Prostate gland (tissue), 2 donors: ENCODE results near the gene KRT85. TPM values are rescaled to one million over a fixed set of nuclear protein-coding genes. Genes with fewer than 3 reads are reported as not detected.
"Not testable (repeated sequence)": the region's sequence is repeated elsewhere in the genome, so short reads cannot be mapped to it uniquely, and the experiment has no call there.

Source experiments
- DNase-seq: peaks from one replicate; pipeline ENCODE4 v3.0.0-alpha.2; 2019; ENCODE audit warnings: low spot score
- H3K27ac ChIP-seq, 2 donors: fragments of 200-600 bp; sonication (generic); 2 replicates each; pipeline ENCODE4 v1.5.1; 2017 to 2019
- H3K27me3 ChIP-seq: fragments of 200-600 bp; sonication (generic); replicated peaks from 2 replicates; pipeline ENCODE4 v1.5.1; 2019; ENCODE audit not compliant: insufficient read depth
- H3K36me3 ChIP-seq, 2 donors: fragments of 200-600 bp; sonication (generic); 1 replicate in 1 of 2; 2 replicates in 1 of 2; pipeline versions ENCODE4 v1.5.1 to v1.8.1; 2017 to 2019
- H3K4me1 ChIP-seq: fragments of 200-600 bp; sonication (generic); replicated peaks from 2 replicates; pipeline ENCODE4 v1.5.1; 2019
- H3K4me3 ChIP-seq, 2 donors: fragments of 200-600 bp; sonication (generic); 2 replicates each; pipeline ENCODE4 v1.5.1; 2017 to 2019
- H3K9me3 ChIP-seq: fragments of 200-600 bp; sonication (generic); 2 replicates; pipeline ENCODE4 v1.5.1; 2017
- POLR2A ChIP-seq: fragments of 450-650 bp; IDR thresholded peaks from one replicate; pipeline ENCODE4 v1.6.1; 2016; ENCODE audit warnings: antibody characterized with exemption, mild to moderate bottlenecking
- POLR2AphosphoS5 ChIP-seq: sonication (generic); formaldehyde crosslinking; IDR thresholded peaks from one replicate; pipeline ENCODE4 v1.6.1; 2017; ENCODE audit warnings: antibody characterized with exemption
- WGBS: methylation state at CpG from one replicate; pipeline ENCODE4 v1.1.5; 2018; 5-methylcytosine and 5-hydroxymethylcytosine counted together
- intact Hi-C: fragments of 100-400 bp; cut with DNase I; formaldehyde crosslinking; loops from one replicate; pipeline ENCODE4 v1.14.2; 2022
- total RNA-seq, 2 donors: library from RNA; depleted of rRNA; stranded (reverse); fragments of >200 nt; gene quantifications; one replicate each; pipeline ENCODE4 v1.1.0, GENCODE V29; 2016
- TF ChIP-seq, protein P1 (sequence below), 4 experiments: fragments of 200-600 bp in 2 of 4; fragments of 450-650 bp in 2 of 4; sonication (generic) in 2 of 4; IDR thresholded peaks; 1 replicate in 3 of 4; 2 replicates in 1 of 4; pipeline ENCODE4 v1.5.1; 2016 to 2019; ENCODE audit warnings: antibody characterized with exemption in 4 of 4, mild to moderate bottlenecking in 2 of 4, moderate library complexity in 2 of 4

The KRT85 gene
- total RNA-seq, 2 donors from 2014 or later = not detected

DNA sequence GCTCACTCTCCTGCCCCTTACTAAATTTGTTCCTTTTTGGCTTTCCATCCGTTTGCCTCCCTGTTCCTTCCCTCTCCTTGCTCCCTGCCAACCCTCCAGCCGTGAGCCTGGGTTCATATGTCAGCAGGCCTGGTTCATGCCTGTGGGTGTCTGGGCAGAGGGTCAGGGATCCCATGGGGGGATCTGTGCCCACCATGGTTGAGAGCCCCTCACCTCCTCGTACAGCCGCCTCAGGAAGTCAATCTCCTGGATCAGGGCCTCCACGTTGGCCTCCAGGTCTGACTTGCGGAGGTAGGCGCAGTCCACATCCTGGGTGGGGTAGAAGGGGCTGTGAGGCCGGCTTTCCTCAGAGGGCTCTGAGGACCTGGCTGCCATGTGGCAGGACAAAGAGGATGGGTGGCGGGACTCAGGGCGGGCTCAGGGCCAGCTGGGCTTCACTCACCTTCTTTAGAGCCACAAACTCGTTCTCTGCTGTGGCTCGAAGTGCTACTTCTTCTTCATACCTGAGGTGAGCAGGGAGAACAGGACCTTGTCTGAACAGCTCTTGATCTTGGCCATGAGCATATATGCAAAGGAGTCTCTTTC is 49.7 kb downstream of the KRT85 start:
- intact Hi-C loops = no loop called here
- no peak overlapping the region for H3K4me3 ChIP-seq
- 86% methylated on average over 9 of the region's 12 CpGs for WGBS
- H3K9me3 ChIP-seq = no peaks in the 10 kb centered on the region
- DNase-seq = no peak
- TF ChIP-seq POLR2AphosphoS5 (no peak), POLR2A (no peak)
- TF ChIP-seq, protein P1, sequence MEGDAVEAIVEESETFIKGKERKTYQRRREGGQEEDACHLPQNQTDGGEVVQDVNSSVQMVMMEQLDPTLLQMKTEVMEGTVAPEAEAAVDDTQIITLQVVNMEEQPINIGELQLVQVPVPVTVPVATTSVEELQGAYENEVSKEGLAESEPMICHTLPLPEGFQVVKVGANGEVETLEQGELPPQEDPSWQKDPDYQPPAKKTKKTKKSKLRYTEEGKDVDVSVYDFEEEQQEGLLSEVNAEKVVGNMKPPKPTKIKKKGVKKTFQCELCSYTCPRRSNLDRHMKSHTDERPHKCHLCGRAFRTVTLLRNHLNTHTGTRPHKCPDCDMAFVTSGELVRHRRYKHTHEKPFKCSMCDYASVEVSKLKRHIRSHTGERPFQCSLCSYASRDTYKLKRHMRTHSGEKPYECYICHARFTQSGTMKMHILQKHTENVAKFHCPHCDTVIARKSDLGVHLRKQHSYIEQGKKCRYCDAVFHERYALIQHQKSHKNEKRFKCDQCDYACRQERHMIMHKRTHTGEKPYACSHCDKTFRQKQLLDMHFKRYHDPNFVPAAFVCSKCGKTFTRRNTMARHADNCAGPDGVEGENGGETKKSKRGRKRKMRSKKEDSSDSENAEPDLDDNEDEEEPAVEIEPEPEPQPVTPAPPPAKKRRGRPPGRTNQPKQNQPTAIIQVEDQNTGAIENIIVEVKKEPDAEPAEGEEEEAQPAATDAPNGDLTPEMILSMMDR (IDR thresholded peaks at IDR 0.05) = no peak
- H3K27me3 ChIP-seq = no peaks in the 10 kb centered on the region
- H3K27ac ChIP-seq = no peak overlapping the region
- no peaks in the 10 kb centered on the region for H3K4me1 ChIP-seq
- H3K36me3 ChIP-seq = no peaks in the 10 kb centered on the region

DNA sequence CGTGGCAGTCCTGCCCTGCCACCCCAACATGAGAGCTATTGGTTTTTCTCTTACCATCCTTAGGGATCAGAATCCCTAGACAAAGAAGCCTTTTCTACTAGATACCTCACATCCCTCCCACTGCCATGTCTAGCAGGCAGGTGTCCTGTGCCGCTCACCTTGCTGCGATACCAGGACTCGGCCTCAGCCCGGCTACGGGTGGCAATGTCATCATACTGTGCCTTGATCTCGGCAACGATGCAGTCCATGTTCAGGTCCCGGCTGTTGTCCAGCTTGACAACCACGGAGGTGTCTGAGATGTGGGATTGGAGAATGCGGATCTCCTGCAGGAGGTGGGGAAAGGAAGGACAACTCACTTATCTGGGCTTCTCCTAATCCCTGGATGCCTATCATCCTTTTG is 50.6 kb downstream of the KRT85 start:
- Histone ChIP-seq H3K9me3 (no peaks in the 10 kb centered on the region), H3K27ac (no peak overlapping the region), H3K4me3 (no peak overlapping the region), H3K36me3 (no peaks in the 10 kb centered on the region), H3K4me1 (no peaks in the 10 kb centered on the region), H3K27me3 (no peaks in the 10 kb centered on the region)
- no peak for DNase-seq
- intact Hi-C loops = no loop called here
- 86% methylated on average over 11 of the region's 11 CpGs for WGBS
- TF ChIP-seq POLR2A = no peak
- TF ChIP-seq, protein P1 (IDR thresholded peaks at IDR 0.05) = no peak
- TF ChIP-seq POLR2AphosphoS5 = no peak

DNA sequence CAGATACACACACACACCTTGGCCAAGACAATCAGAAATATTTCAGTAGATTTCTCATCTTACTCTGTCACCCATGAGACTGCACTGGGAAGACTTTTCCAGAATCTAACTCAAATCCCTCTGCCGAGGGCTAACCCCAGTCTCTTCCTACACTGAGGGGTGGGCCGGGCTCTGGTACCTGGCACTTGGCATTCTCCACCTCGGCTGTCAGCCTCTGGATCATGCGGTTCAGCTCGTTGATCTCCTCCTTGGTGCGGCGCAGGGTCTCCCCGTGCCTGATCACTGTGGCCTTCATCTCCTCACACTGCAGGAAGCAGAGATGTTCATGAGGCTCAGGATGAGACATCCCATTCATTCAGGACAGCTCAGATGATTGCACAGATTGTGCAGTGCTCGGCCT is 51.0 kb downstream of the KRT85 start:
- no peaks in the 10 kb centered on the region for H3K9me3 ChIP-seq
- no peak overlapping the region for H3K4me3 ChIP-seq
- H3K4me1 ChIP-seq = no peaks in the 10 kb centered on the region
- H3K27ac ChIP-seq = no peak overlapping the region
- no peak for TF ChIP-seq POLR2A
- 78% methylated on average over 9 of the region's 9 CpGs for WGBS
- H3K27me3 ChIP-seq = no peaks in the 10 kb centered on the region
- intact Hi-C loops = no loop called here
- DNase-seq = no peak
- no peaks in the 10 kb centered on the region for H3K36me3 ChIP-seq

DNA sequence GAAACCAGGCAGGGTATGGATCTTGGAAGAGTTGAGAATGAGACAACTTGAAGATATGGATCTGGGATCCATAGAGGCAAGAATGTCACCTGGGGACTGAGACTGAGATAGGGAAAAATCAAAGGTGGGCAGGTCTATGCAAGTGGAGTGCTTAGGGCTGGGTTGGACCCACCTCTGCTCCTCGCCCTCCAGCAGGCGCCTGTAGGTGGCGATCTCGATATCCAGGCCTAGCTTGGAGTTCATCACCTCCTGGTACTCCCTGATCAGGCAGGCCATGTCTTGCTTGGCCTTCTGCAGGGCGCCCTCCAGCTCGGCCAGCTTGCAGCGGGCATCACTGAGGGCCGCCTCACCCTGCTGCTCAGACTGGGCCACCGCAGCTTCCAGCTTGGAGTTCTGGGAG is 51.6 kb downstream of the KRT85 start:
- intact Hi-C loops, DNase-seq, H3K4me1 ChIP-seq, H3K4me3 ChIP-seq, H3K36me3 ChIP-seq, H3K9me3 ChIP-seq, H3K27ac ChIP-seq, H3K27me3 ChIP-seq: not testable (repeated sequence)
- 63% methylated on average over 8 of the region's 9 CpGs for WGBS

DNA sequence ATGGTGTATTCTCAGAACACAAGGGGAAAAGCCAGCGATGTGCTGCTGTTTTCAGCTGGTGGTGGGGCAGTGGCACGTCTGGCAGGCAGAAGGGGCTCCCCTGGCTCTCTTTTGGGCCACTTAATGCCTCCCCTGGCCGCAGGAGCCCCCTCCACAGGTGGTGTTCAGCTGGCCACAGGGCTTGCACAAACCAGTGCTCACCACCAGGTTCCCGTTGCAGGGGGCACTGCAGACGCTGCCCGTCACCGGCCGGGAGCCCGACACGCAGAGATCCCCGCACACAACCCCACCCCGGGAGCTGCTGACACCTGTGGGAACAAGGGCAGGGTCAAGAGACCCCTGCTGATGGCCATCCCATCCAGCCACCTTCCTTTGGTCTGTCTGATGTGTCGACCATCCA is 52.8 kb downstream of the KRT85 start:
- Histone ChIP-seq H3K4me1 (no peaks in the 10 kb centered on the region), H3K9me3 (no peaks in the 10 kb centered on the region), H3K4me3 (no peak overlapping the region), H3K27me3 (no peaks in the 10 kb centered on the region), H3K36me3 (no peaks in the 10 kb centered on the region), H3K27ac (no peak overlapping the region)
- TF ChIP-seq POLR2A = no peak
- intact Hi-C loops = no loop called here
- DNase-seq = no peak
- 82% methylated on average over 5 of the region's 13 CpGs for WGBS

DNA sequence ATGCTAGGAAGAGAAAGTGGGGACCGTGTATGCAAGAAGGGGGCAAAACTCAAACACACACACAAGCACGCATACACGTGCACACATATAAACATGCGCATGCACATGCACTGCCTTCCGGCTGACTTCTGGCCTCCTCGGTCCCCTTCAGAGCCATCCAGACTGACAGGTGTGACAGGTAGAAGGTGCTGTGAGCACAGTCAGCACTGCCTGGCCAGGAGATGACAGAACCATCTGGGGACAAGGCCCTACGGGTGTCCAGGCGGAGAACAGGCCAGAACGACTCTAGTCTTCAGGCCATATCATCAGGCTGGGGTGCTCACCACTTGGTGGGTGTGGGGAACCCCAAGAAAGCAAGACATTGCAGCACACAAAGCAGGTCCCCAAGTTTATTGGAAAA is 53.4 kb downstream of the KRT85 start:
- no peaks in the 10 kb centered on the region for H3K9me3 ChIP-seq
- H3K36me3 ChIP-seq = no peaks in the 10 kb centered on the region
- 89% methylated on average over 8 of the region's 9 CpGs for WGBS
- H3K27me3 ChIP-seq = no peaks in the 10 kb centered on the region
- intact Hi-C loops = no loop called here
- no peak overlapping the region for H3K27ac ChIP-seq
- no peak for DNase-seq
- no peak overlapping the region for H3K4me3 ChIP-seq
- peaks cover 5% of the 10 kb centered on the region for H3K4me1 ChIP-seq
- TF ChIP-seq POLR2A (no peak), POLR2AphosphoS5 (no peak)
- TF ChIP-seq, protein P1 (IDR thresholded peaks at IDR 0.05) = no peak
